Fibroblast of villous mesenchyme (primary cell): ENCODE results near the gene GPR15LG. TPM values are rescaled to one million over a fixed set of nuclear protein-coding genes. Genes with fewer than 3 reads are reported as not detected.

ENCODE experiments used
- DNase-seq: peaks from one replicate; pipeline ENCODE4 v3.0.0-alpha.2; 2010; ENCODE audit warnings: low read depth
- H3K4me3 ChIP-seq: 2 replicates; pipeline ENCODE4 v1.5.1; 2011; ENCODE audit warnings: low read depth, mild to moderate bottlenecking, low read length
- CTCF ChIP-seq: IDR thresholded peaks from 2 replicates; pipeline ENCODE4 v1.5.1; 2012; ENCODE audit warnings: low read depth, mild to moderate bottlenecking, low read length; ENCODE audit not compliant: insufficient read depth
- total RNA-seq: library from RNA; depleted of rRNA; stranded (reverse); fragments of >200 nt; gene quantifications from 2 replicates; pipeline ENCODE4 v1.2.3, GENCODE V29; 2012

GPR15LG gene
- total RNA-seq, 1 donor, result not detected

DNA sequence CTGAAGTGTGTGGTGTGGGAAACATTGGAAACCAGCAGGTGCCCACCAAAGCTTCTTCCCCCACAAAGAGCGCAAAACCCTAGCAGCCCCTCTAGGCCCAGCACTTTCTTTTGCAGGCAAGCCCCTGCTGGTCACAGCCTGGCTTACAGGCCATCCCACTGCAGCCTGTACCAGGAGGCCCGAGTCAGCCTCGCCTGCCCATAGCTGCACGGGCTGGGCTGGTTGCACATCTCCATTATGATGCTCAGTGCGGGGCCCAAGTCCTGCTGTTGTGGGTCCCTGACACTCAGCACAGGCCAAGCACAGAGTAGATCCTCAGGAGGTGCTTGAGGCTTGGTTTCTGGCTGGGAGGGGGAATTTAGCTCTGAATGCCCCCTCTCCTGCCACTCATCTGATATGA is 28.7 kb downstream of the GPR15LG start:
- no peak for DNase-seq
- H3K4me3 ChIP-seq, result no peak overlapping the region
- TF ChIP-seq CTCF, result no peak

- DNase-seq, result no peak
- peak; percentile 32 for TF ChIP-seq CTCF
- H3K4me3 ChIP-seq, result no peak overlapping the region
Observed at GRCh38 chr10:84204122-84204521, 30.5 kb downstream of the GPR15LG start.

DNA sequence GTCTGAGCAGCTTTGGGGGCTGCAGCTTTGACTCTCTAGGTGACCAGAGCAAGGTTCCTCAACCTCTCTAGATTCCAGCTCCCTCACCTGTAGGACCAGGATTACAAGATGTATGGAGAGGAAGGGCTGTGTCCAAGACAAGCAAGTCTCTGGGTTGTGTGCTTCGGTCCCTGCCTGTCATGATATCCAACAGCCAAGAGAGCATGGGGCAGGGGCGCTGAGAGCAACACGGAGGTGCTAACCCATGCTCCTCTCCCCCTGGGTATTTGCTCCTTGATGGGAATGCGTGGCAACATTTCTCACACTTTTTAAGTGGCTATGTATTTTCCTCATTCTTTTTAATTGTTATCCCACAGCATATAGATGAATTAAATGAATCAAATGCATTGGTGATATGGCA is 31.0 kb downstream of the GPR15LG start:
- TF ChIP-seq CTCF, result no peak
- no peak for DNase-seq
- H3K4me3 ChIP-seq, result no peak overlapping the region

- H3K4me3 ChIP-seq, result no peak overlapping the region
- DNase-seq, result peak; percentile 38
- TF ChIP-seq CTCF, result peak; percentile 87
Observed at GRCh38 chr10:84205049-84205852, 31.6 kb downstream of the GPR15LG start.

GRCh38 chr10:84205853-84206525 is 32.4 kb downstream of the GPR15LG start:
- no peak overlapping the region for H3K4me3 ChIP-seq
- TF ChIP-seq CTCF, result no peak
- DNase-seq, result no peak

- no peak for DNase-seq
- TF ChIP-seq CTCF, result no peak
- no peak overlapping the region for H3K4me3 ChIP-seq
Observed at GRCh38 chr10:84208023-84208422, 34.4 kb downstream of the GPR15LG start.
